Measurements from ENCODE around the gene MESD.
"Not testable (repeated sequence)": the region's sequence is repeated elsewhere in the genome, so short reads cannot be mapped to it uniquely, and the experiment has no call there.

Gene MESD

GRCh38 chr15:80955571-80956452 is 33.8 kb downstream of the MESD start:
- DNase-seq = not testable (repeated sequence)

GRCh38 chr15:80953953-80954778 is 35.5 kb downstream of the MESD start:
- no peak for DNase-seq

DNA sequence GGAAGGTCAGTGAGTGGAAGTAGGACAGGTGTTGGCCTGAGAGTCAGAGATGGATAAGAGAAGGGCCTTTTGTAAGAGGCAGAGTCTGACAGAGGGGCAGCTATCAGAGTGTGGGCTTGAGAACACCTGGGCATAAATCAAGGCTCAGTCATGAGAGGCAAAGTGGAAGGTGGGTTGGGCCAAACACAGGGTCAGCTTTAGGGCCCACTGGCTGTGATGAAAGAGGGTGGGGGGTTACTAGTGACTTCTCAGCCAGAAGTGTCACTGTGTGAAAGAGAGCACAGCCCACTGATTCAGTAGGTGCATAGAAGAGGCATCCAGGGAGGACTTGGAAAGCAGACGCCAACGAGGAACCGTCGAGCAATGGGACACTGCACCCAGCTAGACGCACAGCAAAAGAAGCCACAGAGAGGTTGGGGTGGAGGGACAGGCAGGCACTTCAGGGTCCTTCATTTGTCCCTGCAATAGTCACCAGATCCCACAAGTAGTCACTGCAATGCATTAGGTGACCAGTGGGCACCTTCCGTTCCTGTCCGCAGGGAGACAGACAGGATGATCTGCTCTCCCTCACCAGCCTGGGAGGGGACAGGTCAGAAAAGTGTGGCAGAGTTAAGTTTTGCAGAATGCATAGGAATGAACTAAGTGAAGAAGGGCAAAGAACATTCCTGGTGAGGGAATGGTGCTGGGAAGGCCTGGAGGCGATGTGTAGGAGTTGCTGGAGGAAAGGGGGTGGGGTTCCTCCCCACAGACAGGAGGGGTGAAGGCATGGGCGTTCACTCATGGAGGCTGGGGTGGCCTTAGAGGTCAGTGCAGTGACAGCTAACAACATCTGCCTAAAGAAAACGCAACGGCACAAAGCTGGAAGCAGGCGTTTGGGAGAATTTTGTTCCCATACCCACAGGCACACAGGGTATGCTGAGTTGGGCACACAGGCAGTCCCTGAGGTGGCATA is 36.3 kb downstream of the MESD start:
- no peak for DNase-seq

GRCh38 chr15:80951941-80952340 is 37.7 kb downstream of the MESD start:
- DNase-seq = no peak

DNA sequence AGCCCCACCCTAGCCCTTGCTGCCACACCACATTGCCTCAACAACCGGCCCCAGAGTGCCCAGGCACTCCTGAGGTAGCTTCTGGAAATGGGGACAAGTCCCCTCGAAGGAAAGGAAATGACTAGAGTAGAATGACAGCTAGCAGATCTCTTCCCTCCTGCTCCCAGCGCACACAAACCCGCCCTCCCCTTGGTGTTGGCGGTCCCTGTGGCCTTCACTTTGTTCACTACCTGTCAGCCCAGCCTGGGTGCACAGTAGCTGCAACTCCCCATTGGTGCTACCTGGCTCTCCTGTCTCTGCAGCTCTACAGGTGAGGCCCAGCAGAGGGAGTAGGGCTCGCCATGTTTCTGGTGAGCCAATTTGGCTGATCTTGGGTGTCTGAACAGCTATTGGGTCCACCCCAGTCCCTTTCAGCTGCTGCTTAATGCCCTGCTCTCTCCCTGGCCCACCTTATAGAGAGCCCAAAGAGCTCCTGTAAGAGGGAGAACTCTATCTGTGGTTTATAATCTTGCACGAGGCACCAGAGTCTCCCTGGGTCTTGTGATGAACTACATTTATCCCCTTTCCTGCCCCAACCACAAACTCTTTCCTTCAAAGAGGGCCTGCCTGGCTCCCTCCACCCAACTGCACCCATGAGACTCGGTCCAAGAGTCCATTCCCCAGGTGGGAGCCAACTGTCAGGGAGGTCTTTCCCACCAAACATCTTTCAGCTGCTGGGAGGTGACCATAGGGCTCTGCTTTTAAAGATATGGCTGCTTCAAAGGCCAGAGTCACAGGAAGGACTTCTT is 39.1 kb downstream of the MESD start:
- no peak for DNase-seq

DNA sequence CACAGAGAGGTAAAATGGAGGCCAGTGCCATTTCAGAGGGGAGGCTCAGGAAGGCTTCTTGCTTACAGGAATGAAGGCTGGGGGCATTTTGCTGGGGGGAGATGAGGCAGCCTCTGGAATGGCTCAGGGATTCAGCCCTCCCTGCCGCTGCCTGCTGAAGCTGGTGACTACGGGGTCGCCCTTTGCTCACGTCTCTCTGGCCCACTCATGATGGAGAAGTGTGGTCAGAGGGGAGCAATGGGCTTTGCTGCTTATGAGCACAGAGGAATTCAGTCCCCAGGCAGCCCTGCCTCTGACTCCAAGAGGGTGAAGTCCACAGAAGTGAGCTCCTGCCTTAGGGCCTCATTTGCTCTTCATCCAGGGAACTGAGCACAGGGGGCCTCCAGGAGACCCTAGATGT is 39.9 kb downstream of the MESD start:
- DNase-seq = no peak

GRCh38 chr15:80948651-80949292 is 40.8 kb downstream of the MESD start:
- no peak for DNase-seq

DNA sequence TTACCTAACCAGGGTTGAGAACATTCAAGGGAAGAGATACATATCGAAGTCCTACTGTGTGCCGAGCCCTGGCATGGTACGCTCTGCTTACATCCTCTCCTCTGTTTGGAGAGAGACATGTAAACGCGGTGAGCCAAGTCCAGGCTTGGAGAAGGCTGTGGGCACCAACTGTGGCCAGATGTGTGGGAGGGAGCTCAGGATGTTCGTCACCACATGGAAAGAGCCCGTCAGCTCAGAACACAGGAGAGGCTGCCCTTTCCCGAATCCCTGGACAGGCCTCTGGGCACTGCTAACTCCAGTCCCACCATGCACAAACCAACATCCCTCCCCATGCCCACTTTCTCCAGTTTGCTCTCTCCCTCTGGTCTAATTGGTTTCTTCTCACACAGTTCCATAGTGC is 43.0 kb downstream of the MESD start:
- no peak for DNase-seq

GRCh38 chr15:80945605-80946004 is 44.0 kb downstream of the MESD start:
- DNase-seq = no peak

- DNase-seq = no peak
Observed at GRCh38 chr15:80944818-80945217, 44.8 kb downstream of the MESD start.

DNA sequence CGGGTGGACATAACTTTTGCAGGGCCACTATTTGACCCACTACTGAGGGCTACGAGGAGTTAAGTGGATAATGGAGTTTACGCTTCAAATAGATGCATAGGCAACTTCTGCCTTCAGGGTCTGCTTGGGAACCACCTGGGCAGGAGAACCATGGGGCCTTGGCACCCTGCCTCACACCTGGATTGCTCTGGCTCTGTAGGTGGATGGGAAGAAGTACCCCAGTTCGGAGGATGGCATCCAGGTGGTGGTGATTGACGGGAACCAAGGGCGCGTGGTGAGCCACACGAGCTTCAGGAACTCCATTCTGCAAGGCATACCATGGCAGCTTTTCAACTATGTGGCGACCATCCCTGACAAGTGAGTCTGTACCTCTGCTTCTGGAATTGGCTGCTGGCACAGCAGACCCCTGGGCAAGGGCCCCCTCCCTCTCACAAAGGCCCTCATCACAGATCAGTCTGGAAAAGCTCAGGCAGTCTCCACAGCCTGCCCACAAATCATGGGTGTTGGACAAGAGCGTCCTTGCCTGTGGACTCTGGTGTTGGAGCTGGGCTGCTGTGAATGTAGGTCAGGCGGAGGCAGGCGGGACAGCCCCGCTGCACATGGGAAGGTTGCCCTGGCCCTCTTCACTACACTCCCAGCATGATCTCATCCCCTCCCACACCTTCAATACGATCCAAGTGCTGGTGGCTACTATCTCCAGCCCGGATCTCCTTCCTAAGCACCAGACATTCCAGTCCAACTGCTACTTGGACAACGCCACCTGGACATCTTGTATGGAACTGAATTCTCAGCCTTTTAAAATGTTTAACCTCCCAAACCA is 46.7 kb downstream of the MESD start:
- DNase-seq = no peak

GRCh38 chr15:80942266-80942665 is 47.4 kb downstream of the MESD start:
- no peak for DNase-seq

- no peak for DNase-seq
Observed at GRCh38 chr15:80940851-80941250, 48.8 kb downstream of the MESD start.

DNA sequence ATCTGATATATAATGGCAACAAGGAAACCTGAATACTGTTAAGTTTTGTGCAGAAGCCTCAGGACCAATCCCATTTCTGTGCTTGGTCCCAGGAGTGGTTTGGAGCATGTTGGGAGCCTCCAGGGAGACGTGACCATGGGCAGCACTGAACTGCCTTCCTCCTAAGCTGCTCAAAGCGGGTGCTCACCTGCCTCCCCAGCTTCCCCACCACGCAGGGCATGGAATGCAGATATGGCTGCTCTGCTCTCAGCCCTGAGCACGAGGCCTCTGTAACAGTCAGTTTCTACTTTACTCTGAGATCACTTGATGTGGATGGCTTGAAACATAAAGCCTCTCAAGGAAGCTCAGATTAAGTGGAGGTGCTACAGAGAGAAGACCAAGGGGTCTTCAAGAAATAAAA is 49.3 kb downstream of the MESD start:
- no peak for DNase-seq

GRCh38 chr15:80939216-80939615 is 50.4 kb downstream of the MESD start:
- DNase-seq = no peak

DNA sequence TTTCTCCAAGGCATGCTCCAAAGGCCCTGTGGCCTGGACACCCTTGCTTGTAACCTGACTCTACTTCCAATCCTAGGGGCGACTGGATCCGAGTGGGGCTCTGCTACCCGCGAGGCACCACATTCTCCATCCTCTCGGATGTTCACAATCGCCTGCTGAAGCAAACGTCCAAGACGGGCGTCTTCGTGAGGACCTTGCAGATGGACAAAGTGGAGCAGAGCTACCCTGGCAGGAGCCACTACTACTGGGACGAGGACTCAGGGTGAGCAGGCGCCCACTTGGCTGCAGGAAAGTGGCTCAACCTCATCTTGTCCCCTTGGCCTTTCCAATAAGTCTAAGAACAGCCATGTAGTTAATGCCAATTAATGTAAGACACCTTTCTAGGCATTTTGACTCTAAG is 51.9 kb downstream of the MESD start:
- DNase-seq = no peak

GRCh38 chr15:80936288-80937078 is 53.1 kb downstream of the MESD start:
- DNase-seq = no peak

DNA sequence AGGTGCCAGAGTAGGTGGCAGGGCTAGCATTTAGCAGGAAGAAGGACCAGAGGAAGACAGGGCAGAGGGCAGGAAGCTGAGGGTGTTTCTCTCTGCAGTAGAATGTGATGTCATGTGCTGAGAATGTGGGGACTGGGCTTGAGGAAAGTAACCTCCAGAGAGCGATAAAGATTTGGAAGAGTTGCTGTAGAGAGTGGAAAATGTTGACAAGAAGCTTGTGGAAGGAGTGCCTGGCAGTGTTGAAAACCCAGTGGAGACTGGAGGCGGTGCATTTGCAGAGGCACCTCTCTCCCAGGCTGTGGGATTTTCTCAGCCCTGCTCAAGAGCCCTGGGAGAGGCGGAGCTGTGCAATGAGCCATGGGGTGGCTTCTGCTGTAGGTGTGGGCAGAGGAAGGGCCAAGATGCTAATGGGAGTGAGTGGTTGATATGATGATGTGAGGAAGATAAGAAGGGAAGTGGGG is 54.8 kb downstream of the MESD start:
- no peak for DNase-seq

DNA sequence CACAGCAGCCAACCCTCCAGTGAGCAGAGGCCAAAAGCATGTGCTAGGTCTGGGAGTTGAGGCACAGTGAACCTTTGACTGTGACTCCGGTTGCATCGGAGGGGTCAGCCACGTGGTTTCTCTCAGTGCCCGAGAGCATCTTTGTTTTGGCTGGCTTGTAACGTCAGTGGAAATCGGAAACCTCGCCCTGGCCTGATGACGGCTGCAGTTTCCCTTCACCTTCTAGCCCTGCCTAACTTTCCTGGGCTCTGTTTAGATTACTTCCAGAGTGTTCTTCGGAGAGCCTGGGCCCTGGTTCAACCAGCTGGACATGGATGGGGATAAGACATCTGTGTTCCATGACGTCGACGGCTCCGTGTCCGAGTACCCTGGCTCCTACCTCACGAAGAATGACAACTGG is 56.6 kb downstream of the MESD start:
- no peak for DNase-seq

- no peak for DNase-seq
Observed at GRCh38 chr15:80932513-80932815, 57.2 kb downstream of the MESD start.

Measured in NCI-H1048 (cell line).